Ammon's horn (tissue), 1 donor: Measurements from ENCODE around the gene AK8.
"Not testable (repeated sequence)": the region's sequence is repeated elsewhere in the genome, so short reads cannot be mapped to it uniquely, and the experiment has no call there.

ENCODE experiments used
- DNase-seq: peaks from one replicate; pipeline ENCODE4 v3.0.0-alpha.2; 2016; ENCODE audit warnings: low spot score

The AK8 gene

DNA sequence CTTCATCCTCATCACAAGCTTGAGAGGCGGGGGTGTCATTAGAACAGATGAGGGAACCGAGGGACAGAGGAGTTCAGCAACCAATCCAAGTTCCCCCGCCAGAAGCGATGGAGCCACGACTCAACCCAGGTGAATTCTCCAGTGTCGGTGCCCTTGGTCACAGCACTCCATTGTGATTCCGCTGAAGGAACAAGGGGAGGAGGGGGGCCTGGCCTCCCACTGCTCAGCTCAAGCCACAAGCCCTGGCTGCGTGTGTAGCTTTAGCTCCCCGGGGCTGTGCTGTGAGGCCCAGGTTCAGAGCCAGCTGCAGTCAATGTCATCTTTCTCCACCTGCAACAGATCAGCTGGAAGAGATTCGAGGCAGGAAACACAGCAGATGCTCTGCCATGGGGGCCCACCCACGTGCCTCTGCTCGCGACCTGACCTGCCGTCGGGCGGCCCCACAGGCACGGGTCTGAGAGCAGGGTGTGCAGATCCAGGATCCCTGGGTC is 135.2 kb downstream of the AK8 start:
- DNase-seq: no peak

- no peak for DNase-seq
These were observed 137.4 kb downstream of the AK8 start for GRCh38 chr9:132740526-132741309.

- DNase-seq: no peak
These were observed 138.3 kb downstream of the AK8 start for GRCh38 chr9:132739710-132740310.

DNA sequence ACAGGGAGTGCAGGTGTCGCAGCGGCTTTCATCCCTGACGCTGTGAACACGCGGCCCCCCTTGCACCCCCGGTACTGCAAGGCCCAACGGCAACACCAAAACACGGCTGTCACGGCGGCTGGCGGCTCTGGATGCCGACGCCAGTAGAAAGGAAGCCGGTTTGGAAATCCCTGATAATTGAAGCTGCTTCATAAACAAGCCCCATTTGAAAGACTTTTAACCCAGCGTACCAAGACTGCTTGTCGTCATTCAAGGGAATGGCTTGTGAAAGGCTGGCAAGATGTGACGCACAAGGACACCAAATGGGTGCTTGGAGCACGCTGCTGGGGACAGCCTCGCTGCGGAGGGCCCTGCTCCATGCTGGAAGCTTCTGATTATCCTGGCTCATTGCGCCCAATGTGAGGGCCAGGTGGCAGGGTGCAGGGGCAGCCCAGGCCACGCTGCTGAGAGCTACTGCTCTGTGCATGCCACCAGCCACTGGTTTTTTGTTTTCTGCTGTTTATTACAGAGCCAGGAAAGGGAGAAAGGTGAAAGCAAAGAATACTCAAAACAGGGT is 144.7 kb downstream of the AK8 start:
- DNase-seq: peak; percentile 11

DNA sequence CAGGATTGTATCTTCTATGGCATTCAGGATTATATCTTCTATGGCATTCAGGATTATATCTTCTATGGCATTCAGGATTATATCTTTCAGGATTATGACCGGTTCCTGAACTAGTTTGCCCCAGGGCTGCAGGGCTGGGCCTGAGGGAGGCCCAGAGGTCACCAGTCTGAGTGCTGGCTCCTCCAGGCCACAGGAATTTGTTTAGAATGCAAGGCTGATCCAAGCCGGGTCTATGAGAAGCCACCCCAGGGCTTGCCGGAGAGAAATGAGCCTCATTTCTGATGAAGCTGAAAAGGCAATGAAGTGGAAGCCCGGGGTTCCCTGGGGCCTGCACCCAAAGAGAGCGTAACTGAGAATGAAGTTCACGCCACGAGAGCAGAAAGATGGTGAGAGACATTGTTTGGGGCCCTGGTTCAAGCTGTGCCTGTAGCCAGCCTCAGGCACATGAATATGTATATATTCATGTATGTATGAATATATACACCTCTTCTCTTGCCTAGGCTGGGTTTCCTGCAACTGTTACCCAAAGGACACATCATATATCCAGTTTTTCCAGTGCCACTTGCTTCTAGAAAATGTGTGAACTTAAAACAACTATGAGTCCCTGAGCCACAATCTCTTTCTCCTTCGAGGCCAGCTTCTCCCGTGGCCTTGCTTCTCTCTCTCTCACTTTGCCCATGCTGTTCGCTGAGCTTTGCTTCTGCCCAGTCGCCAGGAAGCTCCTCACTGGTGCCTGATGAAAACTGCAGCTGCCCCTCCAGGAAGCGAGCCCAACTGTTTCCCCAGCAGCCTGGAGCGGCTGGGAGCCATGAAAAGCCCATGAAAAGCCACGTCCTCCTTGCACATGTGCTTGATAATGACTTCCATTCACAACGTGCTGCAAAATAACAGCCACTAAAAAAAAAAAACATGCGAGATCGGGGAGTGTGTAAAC is 145.5 kb downstream of the AK8 start:
- DNase-seq: peak; percentile 15

DNA sequence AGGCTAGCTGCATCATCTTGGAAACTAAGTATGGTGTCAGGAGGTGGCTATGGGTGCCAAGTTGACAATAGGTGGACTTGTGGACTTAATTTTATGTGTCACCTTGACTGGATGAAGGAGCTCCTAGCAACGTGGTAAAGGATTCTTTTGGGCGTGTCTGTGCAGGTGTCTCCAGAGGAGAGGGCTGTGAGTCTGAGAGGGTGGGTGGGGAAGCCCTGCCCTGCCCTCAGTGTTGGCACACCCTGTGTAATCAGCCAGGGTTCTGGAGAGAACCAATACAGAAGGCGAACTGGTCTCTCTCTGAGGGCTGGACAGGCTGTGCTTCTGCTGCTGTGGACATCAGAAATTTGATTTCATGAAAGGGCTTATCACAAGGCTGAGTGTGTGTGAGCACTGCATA is 146.9 kb downstream of the AK8 start:
- no peak for DNase-seq

- no peak for DNase-seq
These were observed 147.7 kb downstream of the AK8 start for GRCh38 chr9:132730054-132731033.

DNA sequence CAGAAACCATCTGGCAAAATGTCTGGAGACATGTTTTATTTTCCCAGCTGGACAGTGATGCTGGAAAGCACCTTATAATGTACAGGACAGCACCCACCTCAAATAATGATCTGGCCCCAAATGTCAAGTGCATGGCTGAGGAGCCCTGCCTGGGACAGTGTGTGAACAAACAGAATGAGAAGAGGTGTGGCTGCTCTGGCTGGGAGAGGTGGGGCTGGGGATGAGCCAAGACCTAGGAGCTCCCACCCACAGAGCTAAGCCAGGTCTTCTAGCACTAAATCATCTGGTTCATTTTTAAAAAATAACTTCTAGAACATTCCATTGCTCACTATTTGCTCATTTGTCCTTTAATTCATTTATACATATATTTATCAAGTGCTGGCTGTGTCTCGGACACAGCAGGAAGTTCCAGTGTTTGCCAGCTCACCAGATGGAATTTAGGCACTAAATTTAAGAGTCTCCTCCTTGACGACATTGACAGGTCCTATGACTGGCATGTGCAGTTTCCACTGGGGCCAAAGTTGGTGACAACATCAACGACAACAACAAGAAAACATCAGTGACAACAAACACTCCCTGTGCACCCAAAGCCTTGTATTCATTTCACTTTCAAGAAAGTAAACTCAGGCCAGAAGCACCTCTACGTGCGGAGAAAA is 148.7 kb downstream of the AK8 start:
- DNase-seq: no peak

DNA sequence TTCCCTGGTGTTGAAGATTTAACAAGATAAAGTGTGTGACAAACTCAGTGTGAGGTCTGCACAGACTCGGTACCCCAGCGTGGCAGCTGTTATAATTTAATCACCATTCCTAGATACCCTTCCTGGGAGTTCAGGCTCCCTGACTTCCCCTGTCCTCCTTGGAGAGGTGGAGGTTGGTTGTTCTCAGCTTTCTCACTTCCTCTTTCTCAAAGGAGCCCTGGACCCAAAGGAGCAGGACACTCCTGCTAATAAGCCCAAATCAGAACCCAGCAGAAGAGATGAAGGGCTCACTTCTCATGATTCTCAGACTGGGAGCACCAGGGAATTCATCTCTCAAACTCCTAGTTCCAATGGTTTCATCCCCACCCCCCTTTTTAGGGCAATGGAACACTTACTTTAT is 149.6 kb downstream of the AK8 start:
- no peak for DNase-seq

- no peak for DNase-seq
These were observed 150.0 kb downstream of the AK8 start for GRCh38 chr9:132728071-132728470.

DNA sequence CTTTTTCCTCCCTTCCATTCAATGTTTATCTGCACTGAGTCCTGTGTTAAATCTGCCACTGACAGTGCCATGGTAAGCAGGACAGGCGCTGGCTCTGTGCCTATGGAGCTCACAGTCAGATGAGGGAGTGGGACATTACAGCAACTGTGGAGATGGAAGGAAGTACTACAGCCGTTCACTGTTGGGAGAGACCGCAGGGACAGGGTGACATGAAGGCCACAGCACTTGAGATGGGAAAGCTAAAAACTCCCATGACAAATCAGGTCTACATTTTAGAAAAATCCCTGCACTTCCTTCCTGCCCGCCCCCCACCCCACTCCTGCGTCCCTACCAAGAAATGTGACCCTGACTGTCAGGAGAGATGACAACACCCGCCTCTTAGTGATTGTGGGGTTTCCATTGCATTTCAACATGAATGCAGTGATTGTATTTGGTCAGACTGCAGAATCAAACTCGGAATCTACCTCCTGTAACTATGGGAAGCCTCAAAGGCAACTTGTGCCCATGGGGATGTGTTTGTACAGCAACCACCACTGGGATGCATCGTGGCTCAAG is 151.4 kb downstream of the AK8 start:
- DNase-seq: no peak

- no peak for DNase-seq
These were observed 152.8 kb downstream of the AK8 start for GRCh38 chr9:132725306-132725705.

GRCh38 chr9:132723809-132724208 is 154.3 kb downstream of the AK8 start:
- DNase-seq: no peak

GRCh38 chr9:132722564-132723065 is 155.5 kb downstream of the AK8 start:
- no peak for DNase-seq

- no peak for DNase-seq
These were observed 156.4 kb downstream of the AK8 start for GRCh38 chr9:132721661-132722060.

DNA sequence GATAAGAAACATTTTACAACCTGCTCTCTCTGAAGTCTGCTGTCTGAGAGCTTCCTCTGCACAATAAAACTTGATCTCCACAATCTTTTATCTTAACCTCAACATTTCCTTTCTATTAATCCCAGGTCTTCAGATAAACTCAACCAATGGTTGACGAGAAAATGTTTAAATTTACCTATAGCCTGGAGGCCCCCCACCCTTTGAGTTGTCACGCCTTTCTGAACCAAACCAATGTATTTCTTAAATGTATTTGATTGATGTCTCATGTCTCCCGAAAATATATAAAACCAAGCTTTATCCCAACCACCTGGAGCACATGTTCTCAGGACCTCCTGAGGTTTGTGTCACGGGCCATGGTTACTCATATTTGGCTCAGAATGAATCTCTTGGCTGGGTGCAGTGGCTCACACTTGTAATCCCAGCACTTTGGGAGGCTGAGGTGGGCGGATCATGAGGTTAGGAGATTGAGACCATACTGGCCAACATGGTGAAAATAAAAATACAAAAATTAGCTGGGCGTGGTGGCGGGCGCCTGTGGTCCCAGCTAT is 159.6 kb downstream of the AK8 start:
- DNase-seq: not testable (repeated sequence)

DNA sequence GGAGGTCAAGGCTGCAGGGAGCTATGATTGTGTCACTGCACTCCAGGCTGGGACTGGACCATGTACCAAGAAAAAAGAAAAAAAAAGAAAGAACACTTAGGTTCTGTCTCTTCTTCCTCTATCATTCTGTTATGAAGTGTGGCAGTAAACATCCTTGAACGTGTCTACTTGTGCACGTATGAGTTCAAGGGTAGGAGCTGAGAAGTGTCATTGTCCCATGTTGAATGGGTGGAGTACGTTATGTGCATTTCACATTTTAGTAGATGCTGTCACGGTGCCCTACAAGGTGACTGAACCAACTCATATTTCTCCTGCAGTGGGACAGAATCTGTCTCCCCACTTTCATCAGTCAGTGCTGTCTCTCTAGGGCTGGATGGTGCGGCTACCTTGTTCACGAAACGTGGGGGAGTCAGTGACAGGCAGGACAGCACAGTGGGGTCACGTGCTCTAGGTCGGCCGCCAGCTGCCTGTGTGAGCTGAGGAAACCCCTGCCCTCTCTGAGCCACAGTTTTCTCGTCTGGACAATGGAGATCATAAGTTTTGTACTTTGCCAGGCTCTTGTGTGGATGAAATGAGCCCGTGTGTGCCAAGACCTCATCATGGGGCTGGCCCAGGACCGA is 160.6 kb downstream of the AK8 start:
- no peak for DNase-seq

- no peak for DNase-seq
These were observed 162.1 kb downstream of the AK8 start for GRCh38 chr9:132716007-132716406.

- no peak for DNase-seq
These were observed 165.3 kb downstream of the AK8 start for GRCh38 chr9:132712753-132713152.
